HT1080 (cell line): ENCODE data around the gene TEAD4. TPM values are rescaled to one million over a fixed set of nuclear protein-coding genes. Genes with fewer than 3 reads are reported as not detected.
A peak's percentile ranks its signal among the peaks of the same experiment; 100 is the strongest.

Experiments
- DNase-seq: peaks from one replicate; pipeline ENCODE4 v3.0.0-alpha.2; 2015; ENCODE audit warnings: low read depth
- small RNA-seq: library from RNA; depleted of rRNA; stranded (forward); fragments of <200 nt; gene quantifications from one replicate; pipeline ENCODE3, GENCODE V24; 2014
- total RNA-seq: library from RNA; depleted of rRNA; stranded (reverse); fragments of >200 nt; shearing (Covaris generic); gene quantifications from 2 replicates; pipeline ENCODE4 v1.2.3, GENCODE V29; 2014; rRNA removed

The TEAD4 gene
- total RNA-seq, 1 experiment from 2014 or later: 80.0 TPM

- DNase-seq: no peak
Measured at GRCh38 chr12:3078086-3078820, 119.1 kb downstream of the TEAD4 start.

- no peak for DNase-seq
Measured at GRCh38 chr12:3081091-3081490, 121.9 kb downstream of the TEAD4 start.

- DNase-seq: no peak
Measured at GRCh38 chr12:3081886-3082285, 122.7 kb downstream of the TEAD4 start.

GRCh38 chr12:3083241-3083920 lies 124.2 kb downstream of the TEAD4 start:
- DNase-seq: no peak

- DNase-seq: peak; percentile 39
Measured at GRCh38 chr12:3083921-3084347, 124.7 kb downstream of the TEAD4 start.

GRCh38 chr12:3084742-3085141 lies 125.5 kb downstream of the TEAD4 start:
- DNase-seq: no peak

GRCh38 chr12:3085341-3086139 lies 126.3 kb downstream of the TEAD4 start:
- no peak for DNase-seq

- DNase-seq: no peak
Measured at GRCh38 chr12:3086211-3086610, 127.0 kb downstream of the TEAD4 start.

GRCh38 chr12:3086729-3087323 lies 127.6 kb downstream of the TEAD4 start:
- no peak for DNase-seq

- DNase-seq: no peak
Measured at GRCh38 chr12:3087758-3088650, 128.8 kb downstream of the TEAD4 start.

- DNase-seq: no peak
Measured at GRCh38 chr12:3089588-3089987, 130.4 kb downstream of the TEAD4 start.

Small RNA genes lying within 50 kb of the gene (small RNA-seq; reads per million reads assigned to genes)
- not detected for gene RNU6-1315P

Other genes with a start within 250 kb of the TEAD4 start
- gene FKBP4, start 164.4 kb upstream of the TEAD4 start, total RNA-seq: 74.5 and 77.2 TPM in 2 replicates
- gene ITFG2, start 146.7 kb upstream of the TEAD4 start, total RNA-seq: 18.0 and 20.6 TPM in 2 replicates
- not detected in 2 replicates for gene NRIP2, start 124.4 kb upstream of the TEAD4 start, total RNA-seq
- gene TEX52, start 102.4 kb upstream of the TEAD4 start, total RNA-seq: not detected in 2 replicates
- gene FOXM1, start 82.2 kb upstream of the TEAD4 start, total RNA-seq: 85.6 and 126 TPM in 2 replicates
- 51.1 and 65.4 TPM in 2 replicates for gene RHNO1, start 82.2 kb upstream of the TEAD4 start, total RNA-seq
- 15.5 and 18.2 TPM in 2 replicates for gene TULP3, start 68.5 kb upstream of the TEAD4 start, total RNA-seq
- 18.5 and 21.3 TPM in 2 replicates for gene TSPAN9, start 118.0 kb downstream of the TEAD4 start, total RNA-seq